ENCODE data around the gene RNF157.

The RNF157 gene

DNA sequence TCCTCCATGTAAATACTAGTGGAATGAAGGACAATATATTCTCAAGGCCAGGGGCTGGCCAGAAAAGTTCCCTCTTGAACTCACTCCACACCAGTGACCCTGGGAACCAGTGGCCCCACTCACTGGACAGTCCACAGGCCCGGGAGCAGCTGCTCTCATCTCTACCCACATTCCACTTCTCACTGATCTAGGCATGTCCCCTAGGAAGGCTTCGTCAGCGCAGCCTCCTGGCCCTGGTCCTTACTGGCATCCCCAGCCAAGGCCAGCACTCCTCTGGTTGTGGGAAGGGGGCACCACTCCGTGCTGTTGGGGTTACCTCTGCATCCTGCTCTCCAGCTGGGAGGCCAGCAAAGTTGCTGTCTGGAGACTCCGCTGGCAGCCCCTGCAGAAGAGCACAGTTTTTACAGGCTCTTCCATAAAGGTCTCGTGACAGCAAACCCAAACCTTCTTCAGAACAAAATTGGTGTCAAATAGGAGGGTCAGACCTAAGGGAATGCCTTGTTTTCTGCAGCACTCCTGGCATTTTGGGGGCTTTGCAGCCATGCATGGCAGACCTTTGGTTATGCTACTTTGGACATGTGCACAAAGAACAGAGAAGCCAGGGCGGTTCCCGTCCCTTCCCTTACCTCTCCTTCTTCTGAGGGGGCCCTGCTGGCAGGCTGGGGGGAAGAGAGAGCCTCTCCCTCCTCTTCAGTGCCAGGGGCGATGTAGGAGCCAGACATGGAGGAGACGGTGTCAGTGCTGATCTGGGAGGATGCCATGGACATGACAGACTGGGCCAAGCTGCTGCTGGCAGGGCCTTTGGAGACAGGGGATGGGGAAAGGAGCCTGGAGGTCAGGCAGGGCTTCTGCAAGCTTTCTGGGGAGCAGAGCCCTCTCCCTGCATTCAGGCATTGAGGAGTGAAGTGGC lies 85.1 kb downstream of the RNF157 start:
- no peak for DNase-seq

DNA sequence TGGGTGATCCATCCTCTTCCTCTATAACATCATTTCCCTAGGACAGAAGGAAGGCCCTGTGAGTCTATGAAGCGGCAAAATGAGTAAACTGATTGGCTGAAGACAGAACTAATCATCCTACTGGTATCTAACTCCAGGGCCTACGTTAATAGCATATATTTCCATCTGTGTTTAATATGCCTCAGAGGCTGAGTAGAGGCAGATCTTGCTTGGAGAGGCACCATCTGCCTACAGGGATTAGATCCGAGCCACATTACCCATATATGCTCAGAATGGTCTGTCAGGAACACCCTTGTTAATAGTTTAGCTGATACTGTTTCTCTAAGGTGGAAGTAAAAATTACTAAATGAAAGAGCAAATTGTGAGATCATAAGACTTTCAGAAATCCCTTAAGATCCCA lies 86.0 kb downstream of the RNF157 start:
- DNase-seq: no peak

DNA sequence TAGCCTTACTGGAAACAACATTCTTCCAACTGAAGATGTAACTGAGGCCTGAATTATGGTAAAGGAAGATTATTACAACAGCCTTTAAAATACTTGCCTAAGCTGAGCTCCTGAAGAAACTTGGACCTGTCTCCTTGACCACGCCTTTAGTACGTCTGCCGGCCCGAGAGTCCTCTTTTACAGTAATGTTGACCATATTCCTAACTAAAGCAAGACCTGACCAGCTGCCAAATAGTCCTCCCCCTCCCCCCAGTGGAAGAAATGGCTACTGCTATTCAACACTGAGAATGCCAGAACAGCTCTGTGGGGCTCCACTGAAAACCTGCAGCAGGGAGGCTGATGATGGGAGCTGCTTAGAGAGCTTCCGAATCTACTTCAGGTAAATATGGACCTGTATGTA lies 86.7 kb downstream of the RNF157 start:
- DNase-seq: no peak

DNA sequence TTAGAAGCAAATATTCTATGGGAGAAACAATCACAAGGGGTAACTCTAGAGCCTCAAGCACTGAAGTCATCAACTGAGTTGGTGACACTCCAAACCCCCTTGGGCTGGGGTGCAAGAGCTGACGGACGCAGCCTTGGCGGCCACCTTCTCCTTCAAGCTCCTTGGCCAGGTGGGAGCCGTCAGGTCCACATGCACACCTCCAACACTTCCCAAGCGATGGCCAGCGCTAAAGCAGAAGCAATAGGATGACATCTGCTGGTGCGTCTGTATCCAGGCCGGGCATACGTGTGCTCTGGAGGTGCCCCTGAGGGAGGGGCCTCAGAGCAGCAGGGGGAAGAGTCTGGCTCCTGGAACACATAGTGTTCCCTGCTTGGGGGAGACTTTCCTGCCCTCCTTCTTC lies 87.1 kb downstream of the RNF157 start:
- no peak for DNase-seq

DNA sequence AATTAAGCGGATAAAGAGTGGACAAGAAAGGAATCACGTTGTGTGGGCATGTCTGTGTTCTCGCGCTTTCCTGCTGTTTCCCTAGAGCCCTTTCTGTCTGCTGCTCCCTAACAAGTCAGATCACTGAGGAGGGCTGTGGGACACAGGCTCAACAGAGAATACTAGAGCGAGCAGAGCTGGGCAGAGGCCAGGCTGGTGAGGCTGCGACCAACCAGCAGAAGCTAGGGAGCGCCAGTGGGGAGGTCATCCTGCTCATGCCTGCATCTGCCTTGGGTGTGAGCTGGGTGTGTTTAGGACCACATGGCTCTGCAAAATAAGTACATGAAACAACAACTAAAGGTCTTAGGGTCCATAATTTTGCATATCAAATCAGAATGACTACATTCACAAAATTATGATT lies 87.7 kb downstream of the RNF157 start:
- DNase-seq: no peak

DNA sequence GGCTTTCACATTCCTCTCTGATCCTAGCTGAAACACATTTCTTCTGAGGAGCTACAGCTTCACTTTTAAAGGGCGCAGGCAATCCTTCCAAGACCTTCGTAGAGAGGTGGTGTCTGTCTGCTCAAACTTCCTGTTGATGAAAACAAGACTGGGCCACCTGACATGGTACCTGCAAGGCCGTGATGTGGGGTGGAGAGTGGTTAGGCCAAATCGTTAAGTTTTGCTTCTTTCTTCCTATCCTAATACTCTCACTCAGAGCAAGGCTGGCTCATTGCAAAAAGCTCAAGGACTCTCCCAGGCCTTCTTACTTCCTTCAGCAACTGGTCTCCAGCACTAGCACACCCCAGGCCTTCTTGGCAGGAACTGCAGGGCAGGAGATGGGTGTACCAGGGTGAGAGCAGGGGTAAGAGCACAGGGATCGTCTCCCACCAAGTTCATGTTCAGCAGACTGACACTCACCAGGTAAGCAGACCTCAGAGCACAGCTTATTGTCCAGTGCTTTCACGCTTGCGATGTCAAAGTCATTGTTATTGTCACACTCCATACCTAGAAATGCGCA lies 88.3 kb downstream of the RNF157 start:
- DNase-seq: peak; percentile 66

DNA sequence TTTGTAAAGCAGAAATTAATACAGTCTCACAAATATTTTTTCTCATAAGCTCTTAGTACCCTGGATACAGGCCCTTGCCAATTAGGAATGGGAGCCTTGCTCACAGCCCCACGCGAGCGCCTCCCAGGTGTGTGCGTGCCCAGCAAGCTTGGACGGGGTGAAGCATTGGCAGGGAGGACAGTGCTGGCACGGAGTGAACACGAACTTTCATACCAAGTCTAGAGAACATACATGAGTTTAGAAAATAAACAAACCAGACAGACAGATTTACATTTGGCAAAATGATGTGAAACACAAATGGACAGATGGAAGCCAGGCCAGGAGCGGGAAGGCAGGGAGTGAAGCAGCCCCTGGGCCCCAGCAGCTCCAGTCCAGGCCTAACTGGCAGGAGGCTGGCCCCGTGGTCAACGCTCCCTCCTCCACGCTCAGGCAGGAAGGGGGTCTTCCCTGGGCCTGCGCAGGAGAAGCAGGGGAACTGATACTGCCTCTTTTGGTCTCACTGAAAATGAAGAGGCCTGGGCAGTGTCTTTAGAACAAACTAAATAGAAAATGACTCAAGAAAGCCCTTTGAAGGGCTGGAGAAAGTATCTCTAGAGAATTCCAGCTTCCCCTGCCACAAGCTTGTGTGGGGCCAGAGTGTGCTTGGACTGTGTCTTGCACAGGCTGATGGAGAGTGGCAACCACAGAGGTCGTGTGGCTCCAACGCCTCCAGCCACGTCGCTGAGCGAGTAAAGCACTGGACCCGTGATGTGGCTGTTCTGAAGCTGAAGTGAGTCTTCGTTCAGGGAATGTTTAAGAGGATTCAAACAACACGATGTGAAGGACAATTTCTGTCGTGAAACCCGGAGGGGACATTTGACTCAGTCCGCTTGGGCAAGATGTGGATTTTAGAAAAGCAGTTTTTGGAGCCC lies 89.3 kb downstream of the RNF157 start:
- no peak for DNase-seq

DNA sequence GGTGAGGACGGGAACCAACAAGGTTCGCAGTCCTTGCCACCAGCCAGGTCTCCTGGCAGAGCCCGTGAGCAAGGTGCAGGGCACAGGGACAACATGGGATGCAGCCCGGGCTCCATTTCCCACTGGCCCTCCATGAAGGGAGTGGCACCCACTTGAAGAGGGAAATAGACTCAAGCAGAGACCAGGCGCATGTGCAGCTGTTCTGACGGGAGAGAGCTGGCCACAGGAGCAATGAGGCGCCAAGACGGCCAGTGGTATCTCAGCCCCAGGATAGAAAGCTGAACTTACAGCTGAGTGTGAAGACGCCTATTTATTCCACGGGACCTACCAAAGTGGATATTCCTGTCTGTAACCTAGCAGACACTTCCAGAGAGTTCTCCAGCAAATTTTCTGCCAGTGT lies 91.1 kb downstream of the RNF157 start:
- DNase-seq: no peak

DNA sequence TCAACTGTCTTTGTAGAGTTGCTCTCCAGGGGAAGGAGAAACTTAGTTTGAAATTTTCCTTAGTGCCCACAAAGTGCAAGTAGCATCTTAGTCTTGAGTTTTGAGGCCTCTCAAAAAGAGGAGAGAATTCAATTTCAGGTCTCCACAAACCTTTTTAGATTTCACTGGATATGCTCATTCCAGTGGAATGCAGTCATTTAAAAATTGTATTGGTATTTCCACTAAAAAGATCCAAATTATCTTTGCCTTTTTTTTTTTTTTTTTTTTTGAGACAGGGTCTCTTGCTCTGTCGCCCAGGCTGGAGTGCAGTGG lies 92.3 kb downstream of the RNF157 start:
- DNase-seq: no peak

DNA sequence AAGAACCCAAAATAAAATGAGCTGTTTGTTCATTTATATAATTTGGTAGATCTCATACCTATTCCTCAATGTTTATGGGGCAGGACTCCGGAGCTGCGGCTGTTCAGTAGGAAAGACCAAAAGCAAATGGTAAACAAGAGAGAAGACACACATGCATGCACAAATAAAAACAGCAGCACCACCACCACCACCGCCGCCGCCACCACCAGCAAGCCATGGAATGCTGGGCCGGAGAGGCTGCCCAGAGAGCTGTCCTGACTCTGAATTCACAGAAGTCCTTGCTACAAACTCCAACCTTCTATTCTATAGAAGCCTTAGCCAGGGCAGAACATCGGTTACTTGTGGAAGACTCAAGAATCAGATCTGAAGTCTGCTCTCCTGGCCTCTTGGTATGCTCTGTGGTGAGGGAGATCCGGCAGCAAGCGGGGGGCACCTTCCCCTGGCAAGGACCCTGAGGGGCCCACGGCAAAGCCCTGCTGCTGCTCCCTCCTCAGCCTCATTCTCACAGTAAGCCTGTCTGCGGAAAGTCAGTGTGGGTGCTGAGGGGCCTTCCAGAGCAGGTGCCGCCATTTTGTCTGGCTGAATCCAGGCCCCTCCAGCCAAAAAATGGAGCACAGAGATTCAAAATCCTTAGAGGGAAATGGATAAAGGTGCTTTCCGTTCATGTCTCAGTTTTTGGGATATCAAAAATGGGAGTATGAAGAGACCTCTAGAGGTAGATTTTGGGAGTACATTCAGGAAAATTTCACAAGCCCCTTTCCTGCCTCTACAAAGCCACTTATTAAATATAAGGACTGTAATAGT lies 92.9 kb downstream of the RNF157 start:
- no peak for DNase-seq

DNA sequence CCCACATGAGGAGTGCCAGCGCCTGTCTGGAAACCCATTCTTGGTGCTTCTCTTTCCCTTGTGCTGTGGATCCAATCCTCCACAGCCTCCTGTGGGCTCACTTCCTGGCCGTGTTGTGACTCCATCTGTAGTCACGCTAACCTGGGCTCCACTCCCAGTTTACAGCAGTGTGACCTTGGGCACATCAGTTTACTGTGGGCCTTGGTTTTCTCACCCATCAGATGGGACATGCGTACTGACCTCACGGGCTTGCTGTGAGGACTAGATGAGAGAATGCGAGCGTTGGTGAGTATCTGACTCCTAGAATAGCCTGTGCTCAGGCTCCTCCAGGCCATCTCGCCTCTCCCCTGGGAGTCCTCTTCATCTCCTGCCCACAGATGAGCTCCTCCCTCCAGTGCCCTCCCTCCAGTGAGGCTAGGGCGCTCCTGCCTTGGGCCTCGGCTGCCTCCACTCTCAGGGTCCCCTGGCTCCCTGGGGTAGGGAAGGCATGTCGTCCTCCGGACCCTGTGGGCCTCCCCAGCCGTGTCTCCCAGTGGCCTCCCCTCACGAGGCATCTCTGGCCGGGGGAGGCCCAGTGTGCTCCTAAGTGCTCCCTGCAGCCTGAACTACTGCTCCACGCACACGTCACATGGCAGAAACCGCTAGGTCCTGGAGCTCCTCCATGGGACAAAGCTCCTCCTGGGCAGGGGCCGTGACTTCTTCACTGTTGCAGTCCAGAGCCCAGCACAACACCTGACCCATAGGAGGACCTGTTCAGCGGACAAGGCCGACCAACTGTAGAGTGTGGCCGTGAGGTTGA lies 94.0 kb downstream of the RNF157 start:
- DNase-seq: peak; percentile 49

DNA sequence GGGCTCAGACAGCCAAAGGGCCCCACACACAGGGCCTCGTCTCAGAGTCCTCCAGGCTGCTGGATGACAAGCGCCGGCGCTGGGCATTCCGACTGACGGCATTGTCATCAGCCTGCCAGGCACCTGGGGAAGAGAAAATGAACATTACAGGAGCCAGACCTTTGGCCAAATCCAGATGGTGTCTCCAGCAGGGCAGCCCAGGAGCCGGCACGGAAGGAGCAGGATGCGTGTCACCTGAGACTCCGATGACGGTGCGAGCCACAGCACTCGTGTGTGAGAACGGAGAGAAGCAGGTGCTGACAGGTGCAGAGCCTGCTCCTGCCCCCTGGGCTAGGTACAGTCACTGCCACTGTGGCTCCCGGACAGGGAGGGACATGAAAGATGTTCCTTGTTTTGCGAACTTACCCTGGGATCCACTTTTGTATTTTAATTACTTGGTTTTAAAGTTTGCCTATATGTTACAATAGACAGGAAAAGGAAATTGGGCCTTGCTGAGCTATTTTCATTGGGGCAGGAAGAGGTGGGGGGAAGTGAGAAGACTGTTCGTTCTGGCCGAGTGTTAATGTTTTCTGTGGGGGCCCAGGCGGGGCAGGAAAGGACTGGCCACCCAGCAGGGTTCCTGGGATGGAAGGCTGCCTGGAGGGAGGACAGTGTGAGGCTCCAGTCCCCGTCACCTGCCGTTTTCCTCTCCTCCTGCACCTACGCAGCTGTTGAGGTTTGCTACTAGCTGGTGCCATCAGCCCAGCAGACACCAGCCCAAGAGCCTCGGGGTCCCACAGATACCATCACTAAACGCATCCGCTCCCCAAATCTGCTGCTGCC lies 94.9 kb downstream of the RNF157 start:
- DNase-seq: peak; percentile 78

DNA sequence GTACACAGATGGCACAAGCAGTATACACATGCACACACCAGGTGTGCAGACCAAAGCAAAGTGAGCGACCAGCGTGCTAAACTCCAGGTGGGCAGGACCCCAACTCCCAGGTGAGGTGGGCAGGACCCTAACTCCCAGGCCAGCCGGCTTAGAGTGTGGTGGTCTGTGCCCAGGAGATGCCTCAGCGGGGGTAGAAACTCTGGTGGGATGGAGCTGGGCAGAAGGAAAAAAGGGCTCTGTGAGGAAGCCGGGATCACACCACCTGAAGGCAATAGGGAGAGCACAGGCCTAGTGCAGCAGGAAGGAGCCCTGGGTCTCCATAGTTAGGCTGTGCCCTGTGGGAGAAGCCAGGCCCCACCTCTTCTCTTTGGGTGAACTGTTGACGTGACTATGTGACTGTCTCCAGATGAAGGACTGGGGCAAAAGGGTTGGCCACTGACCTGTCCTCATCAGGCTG lies 97.7 kb downstream of the RNF157 start:
- no peak for DNase-seq

DNA sequence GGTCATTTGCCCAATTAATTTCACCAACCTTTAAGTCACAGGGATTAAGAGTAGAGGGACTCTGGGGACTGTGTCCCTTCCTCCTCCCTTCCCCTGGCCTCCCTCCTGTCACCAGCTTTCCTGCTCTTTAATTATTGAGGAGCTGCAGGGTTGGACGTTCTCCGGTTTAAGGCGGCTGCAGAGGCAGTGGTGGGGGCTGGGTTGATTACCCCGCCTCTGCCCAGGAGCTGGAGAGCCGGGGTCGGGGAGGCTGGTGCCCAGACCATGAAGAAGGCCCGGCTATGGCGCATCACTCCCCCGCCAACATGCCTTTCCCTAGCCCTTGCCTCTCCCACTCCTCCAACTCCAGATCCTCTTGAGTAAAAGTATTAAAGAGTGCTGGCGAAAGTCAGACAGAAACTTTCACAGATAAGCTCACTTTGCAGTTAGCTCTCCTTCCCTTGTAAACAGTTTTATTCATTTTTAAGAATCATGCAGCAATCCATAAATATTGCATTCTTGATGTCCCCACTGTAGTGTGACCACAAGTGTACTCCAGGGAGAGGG lies 98.2 kb downstream of the RNF157 start:
- DNase-seq: no peak

DNA sequence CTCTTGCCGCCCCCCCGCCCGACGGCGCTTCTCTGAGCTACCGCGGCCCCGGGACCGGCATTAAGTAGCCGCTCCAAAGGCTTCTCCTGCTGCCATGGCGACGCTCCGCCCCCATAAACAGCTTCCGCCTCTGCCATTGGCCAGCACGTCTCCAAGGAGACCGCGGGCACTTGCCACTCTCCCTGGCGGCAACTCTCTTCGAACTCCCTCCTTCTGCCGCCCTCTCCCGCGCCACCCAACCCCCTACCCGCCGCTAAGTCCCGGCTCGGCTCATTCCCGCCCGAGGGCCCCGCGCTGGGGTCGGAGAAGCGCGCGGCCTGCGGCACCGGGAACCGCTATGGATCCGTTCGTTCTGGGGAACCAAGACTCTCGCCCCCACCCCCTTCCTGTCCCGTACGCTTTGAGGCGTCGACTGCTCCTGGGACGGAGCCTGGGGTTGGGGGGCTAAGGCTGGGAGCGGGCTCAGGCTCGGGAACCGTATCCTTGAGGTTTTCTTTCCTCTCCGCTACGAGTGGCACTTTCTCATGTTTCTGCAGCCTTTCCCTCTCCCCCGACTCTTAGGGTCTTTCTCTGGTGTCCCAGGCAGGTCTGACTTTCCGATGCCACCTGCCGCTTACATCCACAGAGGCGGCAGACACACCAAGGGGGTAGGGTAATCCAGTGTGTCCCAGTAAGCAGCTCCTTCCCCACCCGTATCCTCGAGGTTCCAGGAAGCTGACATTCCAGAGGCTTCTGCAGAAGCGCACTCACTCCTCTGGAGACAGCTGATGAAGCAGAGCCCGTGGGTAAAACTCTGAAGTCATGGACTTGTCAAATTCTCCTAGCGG lies 98.9 kb downstream of the RNF157 start, which contains the start of gene FOXJ1:
FOXJ1 (minus strand) TSS at position 34 of the 827 bp plus-strand sequence. CDS start 850 bp downstream, outside the sequence.
- DNase-seq: peak; percentile 92

DNA sequence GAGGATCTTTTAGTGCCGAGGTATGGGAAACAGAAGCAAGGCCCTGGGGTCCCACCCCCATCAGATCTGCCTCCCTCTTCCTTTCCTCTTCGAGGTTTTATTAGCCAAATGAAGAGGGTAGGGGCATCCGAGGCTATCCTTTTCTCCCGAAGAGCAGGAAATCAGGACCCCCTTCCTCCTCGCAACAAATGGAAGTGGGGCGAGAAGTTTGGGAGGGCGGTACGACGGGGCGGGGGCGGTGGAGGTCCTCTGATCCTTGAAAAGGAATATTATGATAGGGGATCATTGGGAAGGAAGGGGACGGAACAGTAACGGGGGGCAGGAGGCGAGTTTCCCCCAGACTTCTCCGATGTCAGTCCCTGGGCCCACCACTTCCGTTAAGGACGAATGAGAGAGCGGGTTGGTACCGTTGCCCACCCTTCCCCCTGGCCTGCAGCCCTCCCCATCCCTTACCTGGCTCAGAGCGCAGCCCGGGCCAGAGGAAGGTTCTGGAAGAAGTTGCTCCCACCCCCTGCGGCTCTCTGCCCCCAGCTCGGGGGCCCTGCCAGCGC lies 99.6 kb downstream of the RNF157 start:
- no peak for DNase-seq

DNA sequence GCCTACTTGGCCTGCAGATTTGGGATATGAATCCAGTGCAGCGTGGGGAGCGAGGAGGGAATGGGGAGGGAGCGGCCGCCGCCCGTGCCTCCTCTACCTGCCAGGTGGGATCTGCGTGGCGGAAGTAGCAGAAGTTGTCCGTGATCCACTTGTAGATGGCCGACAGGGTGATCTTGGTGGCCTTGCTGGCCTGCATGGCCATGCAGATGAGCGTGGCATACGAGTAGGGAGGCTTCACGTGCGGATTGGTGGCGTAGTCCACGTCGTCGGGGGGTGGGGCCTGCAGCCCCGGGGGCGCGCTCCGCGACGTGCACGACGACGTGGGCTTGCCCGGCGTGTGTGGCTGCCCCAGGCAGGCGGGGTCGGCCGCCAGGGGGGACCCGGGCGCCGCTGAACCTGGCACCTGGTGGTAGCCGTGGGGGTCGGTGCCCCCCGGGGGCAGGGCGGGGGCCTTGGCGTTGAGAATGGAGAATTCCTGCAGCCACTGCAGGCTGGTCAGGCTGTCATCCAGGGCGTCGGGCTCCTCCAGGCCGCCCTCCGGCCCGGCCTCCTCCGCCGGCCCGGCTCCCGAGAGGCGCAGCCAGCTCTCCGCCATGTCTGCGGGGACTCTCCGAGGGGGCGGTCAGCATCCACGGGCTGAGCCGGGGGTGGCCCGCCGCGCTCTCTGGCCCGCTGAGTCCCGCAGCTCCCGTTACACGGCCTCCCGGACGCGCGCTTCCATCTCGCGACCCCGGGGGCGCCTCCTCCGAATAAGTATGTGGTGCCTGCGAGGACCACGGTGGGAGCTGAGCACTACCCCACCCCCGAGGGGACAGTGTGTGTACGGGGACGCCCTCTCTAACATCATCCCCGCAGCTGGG lies 100.3 kb downstream of the RNF157 start:
- peak; percentile 50 for DNase-seq

Measured in CD4-positive, alpha-beta T cell treated with Interleukin-6 for 4 hours (primary cell).